Right lobe of liver (tissue), 4 donors: ENCODE measurements around the gene RNGTT.

Experiments used
- POLR2A ChIP-seq: fragments of 450-650 bp; IDR thresholded peaks from one replicate; pipeline ENCODE4 v1.6.1; 2017; ENCODE audit warnings: antibody characterized with exemption, mild to moderate bottlenecking
- TF ChIP-seq, protein P1 (sequence below), 4 donors: fragments of 200-600 bp in 3 of 4; fragments of 450-650 bp in 1 of 4; IDR thresholded peaks; one replicate each; pipeline versions ENCODE4 v1.5.1 to v1.8.0; 2016 to 2022; ENCODE audit warnings: antibody characterized with exemption in 4 of 4, mild to moderate bottlenecking in 2 of 4
- donor health status: DM: no; HTN: no; CAD: no.
- donor health status: DM: no; HTN: no; CAD: no.
- donor health status: DM: no; HTN: yes; CAD: no.

DNA sequence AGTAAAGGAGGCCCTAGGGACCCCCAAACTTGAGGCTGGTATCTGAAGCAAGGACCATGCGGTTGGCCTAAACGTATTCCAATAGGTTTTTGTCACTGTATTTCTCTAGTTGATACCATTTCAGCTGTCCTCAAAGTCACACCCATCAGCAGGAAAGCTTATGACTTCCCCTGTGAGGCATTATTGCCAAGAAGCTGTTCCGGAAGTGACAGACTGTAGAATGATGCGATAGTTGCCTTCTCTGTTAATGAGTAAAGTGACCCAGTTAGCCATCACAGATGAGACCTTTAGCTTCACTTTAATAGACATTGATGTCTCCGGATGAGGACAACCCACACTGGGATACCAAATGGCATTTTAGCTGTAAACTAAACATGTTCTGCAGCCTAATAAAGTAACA is 147.9 kb downstream of the RNGTT start:
- TF ChIP-seq, protein P1, sequence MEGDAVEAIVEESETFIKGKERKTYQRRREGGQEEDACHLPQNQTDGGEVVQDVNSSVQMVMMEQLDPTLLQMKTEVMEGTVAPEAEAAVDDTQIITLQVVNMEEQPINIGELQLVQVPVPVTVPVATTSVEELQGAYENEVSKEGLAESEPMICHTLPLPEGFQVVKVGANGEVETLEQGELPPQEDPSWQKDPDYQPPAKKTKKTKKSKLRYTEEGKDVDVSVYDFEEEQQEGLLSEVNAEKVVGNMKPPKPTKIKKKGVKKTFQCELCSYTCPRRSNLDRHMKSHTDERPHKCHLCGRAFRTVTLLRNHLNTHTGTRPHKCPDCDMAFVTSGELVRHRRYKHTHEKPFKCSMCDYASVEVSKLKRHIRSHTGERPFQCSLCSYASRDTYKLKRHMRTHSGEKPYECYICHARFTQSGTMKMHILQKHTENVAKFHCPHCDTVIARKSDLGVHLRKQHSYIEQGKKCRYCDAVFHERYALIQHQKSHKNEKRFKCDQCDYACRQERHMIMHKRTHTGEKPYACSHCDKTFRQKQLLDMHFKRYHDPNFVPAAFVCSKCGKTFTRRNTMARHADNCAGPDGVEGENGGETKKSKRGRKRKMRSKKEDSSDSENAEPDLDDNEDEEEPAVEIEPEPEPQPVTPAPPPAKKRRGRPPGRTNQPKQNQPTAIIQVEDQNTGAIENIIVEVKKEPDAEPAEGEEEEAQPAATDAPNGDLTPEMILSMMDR (IDR thresholded peaks at IDR 0.05): no peak
- no peak for TF ChIP-seq POLR2A
